ENCODE data around the gene LSS. TPM values are rescaled to one million over a fixed set of nuclear protein-coding genes. Genes with fewer than 3 reads are reported as not detected.

The LSS gene
- total RNA-seq, 2 donors from 2014 or later: 56.7 to 85.2 TPM

DNA sequence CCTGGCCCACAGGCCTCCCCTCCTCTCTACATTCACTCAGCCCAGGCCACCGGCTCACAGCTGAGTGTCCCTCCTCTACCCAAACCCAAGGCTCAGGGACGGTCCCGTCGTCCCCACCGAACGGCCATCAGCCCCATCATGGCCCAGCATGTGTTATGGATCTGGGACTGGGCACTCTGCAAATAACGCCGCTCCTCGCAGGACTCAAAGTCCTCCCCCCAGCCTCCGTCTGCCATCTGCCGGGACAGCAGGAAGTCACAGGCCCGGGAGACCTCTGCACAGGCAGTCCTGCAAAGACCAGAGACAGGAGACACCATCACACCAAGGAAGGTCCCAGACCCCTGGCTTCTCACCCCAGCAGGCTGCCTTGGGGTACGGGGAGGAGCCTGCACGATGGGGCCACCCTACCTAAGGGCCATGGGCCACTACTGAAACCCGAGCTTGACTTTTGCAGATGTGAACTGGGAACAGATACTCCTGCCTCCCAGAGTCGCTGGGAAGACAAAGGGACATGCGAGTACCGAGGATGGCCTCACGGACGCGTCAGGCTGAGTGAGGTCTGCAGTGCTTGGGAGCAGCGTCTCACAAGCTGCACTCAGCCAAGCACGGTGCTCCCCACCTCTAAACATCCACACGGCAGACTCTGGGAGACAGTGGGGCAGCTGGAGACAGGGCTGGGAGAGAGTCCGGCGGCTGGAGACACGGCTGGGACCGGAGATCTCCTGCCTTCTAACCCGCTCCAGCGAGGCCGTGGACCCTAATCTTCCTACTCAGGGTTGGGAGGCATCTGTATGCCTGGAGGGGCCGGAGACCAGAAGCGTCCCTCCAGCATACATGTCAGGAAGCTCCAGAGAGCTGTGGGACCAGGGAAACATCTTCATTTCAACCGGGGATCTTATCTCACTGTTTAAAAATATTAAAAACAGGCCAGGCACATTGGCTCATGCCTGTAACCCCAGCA is 33.9 kb downstream of the LSS start:
- Histone ChIP-seq H3K4me3 (ENCODE audit: low read length) (no peak overlapping the region), H3K9ac (ENCODE audit: extremely low read depth, low read length, poor library complexity, severe bottlenecking) (no peak overlapping the region), H3K9me3 (ENCODE audit: control insufficient read depth, low read length) (peaks cover 4% of the 10 kb centered on the region), H3K27ac (ENCODE audit: low read depth, low read length) (no peak overlapping the region), H3K36me3 (ENCODE audit: control insufficient read depth, insufficient read depth, low read length) (peaks cover 44% of the 10 kb centered on the region), H3K4me1 (ENCODE audit: control insufficient read depth, insufficient read depth, low read length) (no peaks in the 10 kb centered on the region), H3K27me3 (ENCODE audit: control insufficient read depth, insufficient read depth, low read length, poor library complexity, severe bottlenecking) (no peaks in the 10 kb centered on the region)
- DNase-seq: peak; percentile 40
- Mint-ChIP-seq H3K4me1 (no peaks in the 10 kb centered on the region), H3K36me3 (ENCODE audit: low read depth) (peaks cover 63% of the 10 kb centered on the region), H3K9me3 (peaks cover 1% of the 10 kb centered on the region), H3K27me3 (ENCODE audit: insufficient read depth) (no peaks in the 10 kb centered on the region), H3K27ac (peak overlapping the region; percentile 30), H3K4me3 (no peak overlapping the region)
- 93 to 98% methylated on average over 21 to 34 of the region's 34 CpGs for WGBS, 2 experiments (ENCODE audit: insufficient coverage in 1 of 2, insufficient read length in 1 of 2)
- TF ChIP-seq, protein P1, sequence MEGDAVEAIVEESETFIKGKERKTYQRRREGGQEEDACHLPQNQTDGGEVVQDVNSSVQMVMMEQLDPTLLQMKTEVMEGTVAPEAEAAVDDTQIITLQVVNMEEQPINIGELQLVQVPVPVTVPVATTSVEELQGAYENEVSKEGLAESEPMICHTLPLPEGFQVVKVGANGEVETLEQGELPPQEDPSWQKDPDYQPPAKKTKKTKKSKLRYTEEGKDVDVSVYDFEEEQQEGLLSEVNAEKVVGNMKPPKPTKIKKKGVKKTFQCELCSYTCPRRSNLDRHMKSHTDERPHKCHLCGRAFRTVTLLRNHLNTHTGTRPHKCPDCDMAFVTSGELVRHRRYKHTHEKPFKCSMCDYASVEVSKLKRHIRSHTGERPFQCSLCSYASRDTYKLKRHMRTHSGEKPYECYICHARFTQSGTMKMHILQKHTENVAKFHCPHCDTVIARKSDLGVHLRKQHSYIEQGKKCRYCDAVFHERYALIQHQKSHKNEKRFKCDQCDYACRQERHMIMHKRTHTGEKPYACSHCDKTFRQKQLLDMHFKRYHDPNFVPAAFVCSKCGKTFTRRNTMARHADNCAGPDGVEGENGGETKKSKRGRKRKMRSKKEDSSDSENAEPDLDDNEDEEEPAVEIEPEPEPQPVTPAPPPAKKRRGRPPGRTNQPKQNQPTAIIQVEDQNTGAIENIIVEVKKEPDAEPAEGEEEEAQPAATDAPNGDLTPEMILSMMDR (conservative IDR thresholded peaks at IDR 0.05): no peak

DNA sequence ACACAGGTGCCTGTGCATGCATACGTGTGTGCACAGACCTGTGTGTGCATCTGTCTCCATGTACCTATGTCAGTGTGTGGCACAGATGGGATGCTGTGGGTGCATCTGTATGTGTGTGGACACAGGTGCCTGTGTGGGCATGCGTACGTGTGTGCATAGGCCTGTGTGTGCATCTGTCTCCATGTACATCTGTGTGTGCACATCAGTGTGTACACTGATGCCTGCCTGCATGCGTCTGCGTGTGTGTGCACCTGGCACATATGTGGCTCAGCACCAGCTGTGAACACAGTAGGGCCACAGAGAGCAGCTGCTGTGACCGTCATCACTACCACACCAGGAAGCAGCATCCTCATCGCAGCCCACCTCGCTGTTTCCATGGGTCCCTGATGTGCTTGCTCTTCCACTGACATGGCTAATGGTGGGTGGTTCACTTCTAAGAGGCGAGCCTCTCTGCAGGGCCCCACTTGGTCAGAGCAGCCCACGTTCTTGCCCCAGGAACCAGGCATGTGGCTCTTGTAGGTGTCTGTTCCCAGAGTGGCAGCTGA is 34.7 kb downstream of the LSS start:
- no peaks in the 10 kb centered on the region for H3K9me3 Mint-ChIP-seq
- peak; percentile 28 for DNase-seq
- TF ChIP-seq, protein P1 (conservative IDR thresholded peaks at IDR 0.05): no peak
- H3K36me3 Mint-ChIP-seq (ENCODE audit: low read depth): peaks cover 55% of the 10 kb centered on the region
- no peak overlapping the region for H3K4me3 Mint-ChIP-seq
- H3K4me1 Mint-ChIP-seq: no peaks in the 10 kb centered on the region
- Histone ChIP-seq H3K4me3 (ENCODE audit: low read length) (no peak overlapping the region), H3K27ac (ENCODE audit: low read depth, low read length) (no peak overlapping the region), H3K27me3 (ENCODE audit: control insufficient read depth, insufficient read depth, low read length, poor library complexity, severe bottlenecking) (no peaks in the 10 kb centered on the region), H3K4me1 (ENCODE audit: control insufficient read depth, insufficient read depth, low read length) (no peaks in the 10 kb centered on the region), H3K36me3 (ENCODE audit: control insufficient read depth, insufficient read depth, low read length) (peaks cover 38% of the 10 kb centered on the region), H3K9ac (ENCODE audit: extremely low read depth, low read length, poor library complexity, severe bottlenecking) (no peak overlapping the region), H3K9me3 (ENCODE audit: control insufficient read depth, low read length) (no peaks in the 10 kb centered on the region)
- 91 to 99% methylated on average over 7 to 10 of the region's 10 CpGs for WGBS, 2 experiments (ENCODE audit: insufficient coverage in 1 of 2, insufficient read length in 1 of 2)
- H3K27ac Mint-ChIP-seq: no peak overlapping the region
- H3K27me3 Mint-ChIP-seq (ENCODE audit: insufficient read depth): no peaks in the 10 kb centered on the region

DNA sequence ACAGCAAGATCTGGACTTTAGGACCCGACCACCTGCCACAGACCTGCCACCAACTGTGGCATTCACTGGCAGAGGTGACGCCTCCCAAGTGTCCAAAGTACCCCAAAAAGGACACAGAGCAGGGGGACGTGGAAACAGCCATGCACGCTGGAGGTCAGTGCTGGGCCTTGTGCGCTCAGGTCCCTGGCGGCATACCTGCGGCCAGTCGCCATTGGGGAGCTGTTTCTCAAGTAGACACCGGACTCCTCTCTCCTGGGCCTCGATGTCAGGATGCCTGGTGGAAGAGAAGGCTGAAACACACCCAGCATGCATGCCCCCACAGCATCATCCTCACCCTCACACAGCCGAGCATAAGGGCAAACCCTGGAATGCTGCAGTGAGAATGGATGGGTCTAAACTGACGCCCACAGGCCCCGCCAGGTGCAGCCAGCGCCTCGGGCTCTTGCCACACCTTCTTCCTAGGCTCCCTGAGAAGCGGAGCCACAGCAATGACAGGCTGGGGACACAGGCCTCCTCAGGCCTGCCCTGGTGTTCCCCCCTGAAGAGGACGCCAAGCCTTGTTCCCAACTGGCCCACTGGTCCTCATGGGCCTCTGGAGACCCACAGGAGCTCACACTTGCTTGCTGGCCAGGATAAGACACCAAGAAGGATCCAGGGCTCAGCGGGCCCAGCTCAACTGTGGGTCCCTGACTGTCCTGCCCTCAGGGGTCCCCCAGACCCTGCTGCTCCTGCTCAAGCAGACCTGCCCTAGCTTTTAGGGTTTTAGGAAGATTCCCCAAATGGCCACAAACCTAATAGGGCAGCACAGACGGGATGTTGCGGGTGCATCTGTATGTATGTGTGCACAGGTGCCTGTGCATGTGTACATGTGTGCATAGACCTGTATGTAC is 36.6 kb downstream of the LSS start:
- Mint-ChIP-seq H3K4me3 (no peak overlapping the region), H3K27me3 (ENCODE audit: insufficient read depth) (no peaks in the 10 kb centered on the region), H3K36me3 (ENCODE audit: low read depth) (peaks cover 55% of the 10 kb centered on the region), H3K27ac (no peak overlapping the region), H3K9me3 (no peaks in the 10 kb centered on the region), H3K4me1 (peaks cover 9% of the 10 kb centered on the region)
- H3K9me3 ChIP-seq (ENCODE audit: control insufficient read depth, low read length): no peaks in the 10 kb centered on the region
- peak; percentile 38 for DNase-seq
- H3K36me3 ChIP-seq (ENCODE audit: control insufficient read depth, insufficient read depth, low read length): peaks cover 37% of the 10 kb centered on the region
- no peak overlapping the region for H3K9ac ChIP-seq (ENCODE audit: extremely low read depth, low read length, poor library complexity, severe bottlenecking)
- TF ChIP-seq, protein P1 (conservative IDR thresholded peaks at IDR 0.05): no peak
- no peaks in the 10 kb centered on the region for H3K4me1 ChIP-seq (ENCODE audit: control insufficient read depth, insufficient read depth, low read length)
- H3K27me3 ChIP-seq (ENCODE audit: control insufficient read depth, insufficient read depth, low read length, poor library complexity, severe bottlenecking): no peaks in the 10 kb centered on the region
- H3K4me3 ChIP-seq (ENCODE audit: low read length): no peak overlapping the region
- WGBS, 2 experiments (ENCODE audit: insufficient coverage in 1 of 2, insufficient read length in 1 of 2): 93 to 95% methylated on average over 15 to 20 of the region's 20 CpGs
- H3K27ac ChIP-seq (ENCODE audit: low read depth, low read length): no peak overlapping the region

Data from endodermal cell (in vitro differentiated cells).